ENCODE data around the gene CFAP57.

CFAP57 gene

DNA sequence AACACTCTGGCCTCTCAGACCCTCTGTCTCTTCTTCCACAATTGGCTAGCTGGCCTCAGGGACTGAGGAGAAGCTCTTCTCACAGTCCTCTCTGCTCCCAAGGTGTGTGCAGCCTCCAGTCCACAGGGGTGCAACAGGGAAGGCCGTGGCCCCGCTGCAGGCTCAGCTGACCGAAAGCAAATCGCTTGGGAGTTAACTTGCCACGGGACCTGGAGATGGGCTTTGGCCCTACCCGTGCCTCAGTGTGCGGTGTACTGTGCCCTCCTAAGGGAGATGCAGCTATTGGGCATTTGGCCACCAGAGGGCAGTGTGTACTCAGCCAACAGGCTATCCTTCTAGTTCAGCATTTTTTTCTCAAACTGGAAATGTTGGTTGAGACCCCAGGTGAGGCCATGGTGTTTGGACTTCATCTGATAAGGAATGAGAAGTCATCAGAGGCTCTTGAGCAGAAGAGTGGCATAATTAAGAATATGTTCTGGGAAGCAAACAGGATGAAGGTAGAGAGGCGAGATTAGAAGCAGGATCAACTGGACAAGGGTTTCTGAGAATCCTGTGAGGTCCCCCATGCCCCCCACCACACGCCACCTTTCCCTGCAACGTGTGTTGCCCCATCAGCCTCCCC, 55.1 kb downstream of the CFAP57 start:
- peak; percentile 80 for DNase-seq (ENCODE audit: low read depth)

DNA sequence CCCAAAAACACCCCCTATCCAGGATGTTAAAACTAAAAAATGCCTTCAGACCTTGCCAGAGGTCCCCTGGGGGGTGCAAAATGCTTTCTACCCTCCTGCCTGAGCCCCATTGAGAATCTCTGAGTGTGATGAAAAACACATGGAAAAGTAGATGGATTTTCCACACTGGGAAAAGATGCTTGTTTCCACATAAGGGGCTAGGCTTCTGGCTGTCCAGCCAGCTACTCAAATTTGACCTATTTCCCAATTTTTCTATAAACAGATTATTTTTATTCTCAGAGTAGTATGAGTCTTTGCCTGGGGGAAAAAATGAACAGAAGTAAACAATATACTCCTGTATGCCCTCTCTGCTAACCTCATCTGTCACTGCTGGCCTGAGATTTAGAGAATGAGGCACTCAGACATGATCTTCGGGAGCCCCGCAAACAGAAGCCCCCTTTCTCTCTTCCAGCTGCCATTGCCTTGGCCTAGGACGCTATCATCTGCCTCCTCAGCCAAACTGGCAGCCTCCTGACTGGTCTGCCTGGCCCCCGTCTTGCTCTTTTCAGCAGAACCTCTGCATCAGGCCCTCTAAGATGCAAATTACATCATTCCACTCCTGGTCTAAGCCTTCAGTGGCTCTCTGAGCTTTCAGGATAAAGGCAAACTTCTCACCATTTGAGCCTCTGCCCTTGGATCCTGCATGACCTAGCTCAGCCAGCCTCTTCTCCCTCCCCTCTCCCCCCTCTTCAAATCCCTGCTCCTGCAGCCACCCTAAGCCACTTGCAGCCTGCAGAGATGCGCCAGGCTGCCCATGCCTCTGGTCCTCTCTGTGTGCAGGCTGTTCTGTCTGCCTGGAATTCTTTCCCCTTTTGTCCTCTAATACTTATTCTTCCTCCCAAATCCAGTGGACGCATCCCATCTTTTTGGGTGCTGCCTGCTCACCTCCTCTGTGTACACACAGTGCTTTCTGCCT, 58.0 kb downstream of the CFAP57 start:
- no peak for DNase-seq (ENCODE audit: low read depth)

DNA sequence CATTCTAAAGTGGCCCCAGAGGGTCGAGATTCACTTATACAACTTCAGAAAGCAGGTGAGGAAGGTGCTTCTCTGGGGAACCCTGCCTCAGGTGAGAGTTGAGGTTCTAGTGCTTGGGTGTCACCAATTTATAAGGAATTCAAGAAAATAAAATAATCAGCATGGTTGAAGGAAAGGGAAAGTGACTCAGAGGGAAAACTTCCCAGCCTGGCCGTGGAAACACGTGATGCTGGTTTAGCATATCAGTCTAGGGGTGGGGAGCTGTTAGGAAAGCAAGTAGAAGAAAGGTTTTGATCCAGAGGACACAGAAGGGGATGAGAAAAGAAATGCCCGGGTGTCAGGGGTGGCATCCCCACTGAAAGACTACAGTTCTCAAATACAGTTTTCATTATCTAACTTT, 59.9 kb downstream of the CFAP57 start:
- DNase-seq (ENCODE audit: low read depth): no peak

- DNase-seq (ENCODE audit: low read depth): no peak
Observed at GRCh38 chr1:43232482-43232881, 60.4 kb downstream of the CFAP57 start.

DNA sequence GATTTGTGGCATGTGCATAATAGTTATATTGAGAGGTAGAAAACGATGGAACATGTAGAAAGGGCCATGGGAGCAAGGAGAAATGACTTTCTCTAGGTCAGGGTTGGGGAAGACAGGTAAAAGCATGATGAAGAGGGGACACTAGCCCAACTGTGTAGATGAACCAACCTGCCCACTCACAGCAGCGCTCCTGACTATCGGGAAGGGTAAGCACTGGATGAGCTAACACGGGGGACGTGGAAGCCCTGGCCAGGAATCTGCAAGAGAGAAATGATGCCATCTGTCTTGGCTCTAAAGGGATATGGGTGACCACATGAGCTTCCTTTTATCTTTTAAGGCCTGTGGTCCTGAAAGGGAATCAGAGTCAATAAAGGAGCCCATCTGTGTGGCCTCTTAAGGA, 61.5 kb downstream of the CFAP57 start:
- DNase-seq (ENCODE audit: low read depth): no peak

DNA sequence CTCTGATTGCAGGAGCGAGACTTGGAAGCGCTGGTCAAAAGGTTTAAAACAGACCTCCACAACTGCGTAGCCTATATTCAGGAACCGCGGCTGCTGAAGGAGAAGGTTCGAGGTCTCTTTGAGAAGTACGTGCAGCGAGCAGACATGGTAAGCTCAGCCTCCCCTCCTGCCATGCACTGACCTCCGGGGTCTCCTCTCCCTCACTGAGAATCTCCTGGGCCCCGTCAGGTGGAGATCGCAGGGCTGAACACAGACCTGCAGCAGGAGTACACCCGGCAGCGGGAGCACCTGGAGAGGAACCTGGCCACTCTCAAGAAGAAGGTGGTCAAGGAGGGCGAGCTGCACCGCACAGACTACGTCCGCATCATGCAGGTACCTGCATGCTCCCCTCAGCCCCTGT, 62.1 kb downstream of the CFAP57 start:
- no peak for DNase-seq (ENCODE audit: low read depth)

- no peak for DNase-seq (ENCODE audit: low read depth)
Observed at GRCh38 chr1:43235040-43235439, 62.9 kb downstream of the CFAP57 start.

DNA sequence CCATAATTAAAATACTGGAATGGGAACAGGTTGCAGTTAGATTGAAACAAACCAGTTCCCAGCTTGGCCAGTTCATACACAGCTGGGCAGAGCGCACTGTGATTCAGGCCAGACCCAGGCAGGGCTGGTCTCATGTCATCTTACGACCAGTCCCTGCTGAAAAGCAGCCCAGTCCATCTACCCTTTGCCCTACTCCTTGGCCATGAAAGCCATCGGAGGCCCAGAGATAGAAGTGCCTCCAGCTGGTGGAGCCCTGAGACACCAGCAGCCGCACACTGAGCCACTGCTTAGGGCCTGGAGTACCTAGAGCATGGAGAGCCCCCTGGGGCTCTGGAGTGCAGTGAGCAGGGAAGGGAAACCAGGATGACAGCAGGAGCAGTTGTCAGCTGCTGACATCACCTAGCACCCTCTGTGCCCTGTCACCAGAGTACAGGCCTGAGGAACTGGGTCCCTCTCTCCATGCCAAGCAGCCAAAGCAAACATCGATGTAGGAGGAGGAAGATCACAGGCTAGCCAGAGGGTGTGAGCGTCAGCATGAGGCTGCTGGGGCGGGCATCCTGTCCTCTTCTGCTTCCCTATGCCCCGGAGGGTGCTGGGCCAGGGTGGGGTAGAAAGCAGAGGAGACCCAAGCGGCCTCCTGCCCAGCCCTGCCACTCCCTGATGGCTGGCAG, 63.5 kb downstream of the CFAP57 start:
- DNase-seq (ENCODE audit: low read depth): no peak

GRCh38 chr1:43237121-43237520, 65.0 kb downstream of the CFAP57 start:
- no peak for DNase-seq (ENCODE audit: low read depth)

DNA sequence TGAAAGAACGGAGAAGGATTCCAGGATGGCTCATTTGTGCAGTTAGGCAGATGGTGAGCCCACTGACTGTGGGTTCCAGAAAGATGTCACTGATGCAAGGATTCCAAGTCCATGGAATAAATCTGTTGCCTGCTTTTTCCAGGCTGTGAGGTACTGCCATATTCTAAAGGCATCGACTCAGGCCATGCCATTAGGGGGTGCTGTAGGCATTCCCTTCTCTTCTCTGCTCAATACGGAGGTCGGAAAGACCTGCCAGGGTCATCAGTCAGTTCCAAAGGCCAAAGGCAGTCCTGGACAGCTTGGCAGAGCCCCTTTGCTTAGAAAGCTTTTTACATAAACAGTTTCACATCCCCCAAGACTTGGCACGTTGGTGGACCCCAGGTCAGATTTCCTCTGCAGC, 66.0 kb downstream of the CFAP57 start:
- DNase-seq (ENCODE audit: low read depth): no peak

- DNase-seq (ENCODE audit: low read depth): no peak
Observed at GRCh38 chr1:43238991-43239469, 66.9 kb downstream of the CFAP57 start.

DNA sequence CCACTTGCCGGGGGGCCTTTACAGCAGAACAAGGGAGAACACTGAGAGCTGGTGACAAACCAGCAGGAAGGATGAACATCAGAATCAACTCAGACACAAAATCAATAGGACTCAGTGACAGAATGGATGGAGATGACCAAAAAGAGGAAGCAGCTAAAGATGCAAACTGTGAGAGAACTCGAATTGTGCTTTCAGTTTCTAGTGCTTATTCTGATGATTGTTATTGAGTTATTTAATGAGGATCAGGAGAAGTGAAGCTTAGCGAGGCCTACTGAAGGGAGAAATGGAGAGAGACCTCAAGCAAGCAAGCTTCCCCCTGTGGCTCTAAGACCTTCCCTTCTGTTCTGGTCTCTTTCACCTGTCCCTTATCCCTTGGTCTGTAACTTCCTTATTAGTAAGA, 67.4 kb downstream of the CFAP57 start:
- no peak for DNase-seq (ENCODE audit: low read depth)

- DNase-seq (ENCODE audit: low read depth): no peak
Observed at GRCh38 chr1:43241413-43241836, 69.3 kb downstream of the CFAP57 start.

- DNase-seq (ENCODE audit: low read depth): no peak
Observed at GRCh38 chr1:43243299-43243698, 71.2 kb downstream of the CFAP57 start.

DNA sequence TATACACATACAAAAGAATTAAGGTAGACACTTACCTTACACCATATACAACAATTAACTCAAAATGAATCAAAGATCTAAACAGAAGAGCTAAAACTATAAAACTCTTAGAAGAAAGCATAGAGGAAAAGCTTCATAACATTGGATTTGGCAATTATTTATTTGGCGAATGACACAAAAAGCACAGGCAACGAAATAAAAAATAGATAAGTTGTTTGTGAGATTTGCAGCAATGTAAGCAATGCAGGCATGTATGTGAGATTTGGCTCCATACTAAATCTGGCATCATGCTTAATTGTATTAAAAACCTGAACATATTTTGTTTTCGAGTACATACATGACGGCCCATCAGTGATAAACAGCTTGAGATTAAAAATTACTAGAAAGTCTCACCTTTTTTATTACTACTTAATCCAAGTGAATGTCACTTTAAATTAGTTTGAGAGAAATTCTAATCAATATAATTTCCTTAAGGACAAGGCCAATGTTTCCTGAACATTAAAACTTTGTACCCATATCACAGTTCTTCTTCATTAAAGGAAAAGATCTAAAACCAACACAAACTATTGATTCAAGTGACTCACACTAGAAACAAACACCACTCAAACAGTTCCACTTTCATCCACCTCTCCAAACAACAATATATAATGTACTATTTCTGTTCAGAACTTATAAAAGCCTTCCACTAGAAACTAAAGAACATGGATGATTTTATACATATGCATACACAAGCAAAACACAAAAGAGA, 74.5 kb downstream of the CFAP57 start:
- DNase-seq (ENCODE audit: low read depth): no peak

GRCh38 chr1:43247256-43247921, 75.3 kb downstream of the CFAP57 start:
- no peak for DNase-seq (ENCODE audit: low read depth)

DNA sequence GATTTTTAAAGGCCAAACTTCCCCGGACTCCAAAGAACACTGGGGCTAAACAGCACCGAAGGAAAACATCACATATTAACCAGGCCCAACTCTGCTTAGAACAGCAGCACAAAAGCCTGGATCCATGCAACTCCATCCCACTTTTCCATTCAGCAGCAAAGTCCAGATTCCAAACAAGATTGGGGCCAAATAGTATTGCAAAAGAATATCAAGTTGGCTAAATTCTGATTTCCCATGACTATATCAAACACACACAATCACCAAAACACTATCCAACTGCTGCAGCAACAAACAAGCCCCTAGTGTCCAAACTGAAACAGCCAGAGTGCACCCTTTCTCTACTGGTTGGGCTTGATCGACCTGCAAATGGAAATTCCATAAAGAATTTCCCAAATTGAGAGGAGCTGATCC, 78.2 kb downstream of the CFAP57 start:
- DNase-seq (ENCODE audit: low read depth): no peak

DNA sequence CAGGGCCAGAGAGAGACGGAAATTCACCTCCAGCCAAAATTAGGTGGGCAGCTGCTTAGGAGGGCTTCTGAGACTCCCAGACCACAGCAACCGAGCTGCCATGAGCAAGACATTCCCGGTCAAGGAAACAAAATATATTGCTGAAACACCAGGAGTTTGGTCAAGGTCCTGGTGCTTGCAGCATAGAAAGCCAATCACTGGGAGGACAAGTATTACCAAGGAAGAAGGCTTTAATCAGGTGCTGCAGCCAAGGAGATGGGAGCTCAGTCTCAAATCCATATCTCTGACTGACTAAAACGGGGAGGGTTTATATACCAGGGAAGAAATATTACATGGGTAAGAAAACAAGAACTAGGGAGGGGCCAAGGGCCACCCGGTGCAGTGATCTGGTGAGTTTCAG, 78.9 kb downstream of the CFAP57 start:
- no peak for DNase-seq (ENCODE audit: low read depth)

DNA sequence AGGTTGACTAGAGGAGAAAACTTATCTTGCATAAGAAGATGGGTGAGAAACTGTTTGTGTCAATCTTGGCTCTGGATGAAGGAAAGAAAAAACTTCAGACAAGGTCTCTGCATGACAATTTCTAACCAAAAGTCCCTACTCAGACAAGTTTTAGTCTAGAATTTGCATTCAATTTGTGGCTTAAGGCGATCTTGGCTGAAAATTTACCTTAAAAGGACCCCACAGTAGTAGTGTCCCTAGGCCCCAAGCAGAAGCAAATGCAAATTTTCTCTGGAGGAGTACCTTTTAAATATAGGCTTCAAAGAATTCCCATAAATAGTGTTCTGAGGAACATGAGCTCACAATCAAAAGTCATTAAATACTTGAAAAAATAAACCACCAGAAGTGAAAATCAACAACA, 80.1 kb downstream of the CFAP57 start:
- DNase-seq (ENCODE audit: low read depth): no peak

DNA sequence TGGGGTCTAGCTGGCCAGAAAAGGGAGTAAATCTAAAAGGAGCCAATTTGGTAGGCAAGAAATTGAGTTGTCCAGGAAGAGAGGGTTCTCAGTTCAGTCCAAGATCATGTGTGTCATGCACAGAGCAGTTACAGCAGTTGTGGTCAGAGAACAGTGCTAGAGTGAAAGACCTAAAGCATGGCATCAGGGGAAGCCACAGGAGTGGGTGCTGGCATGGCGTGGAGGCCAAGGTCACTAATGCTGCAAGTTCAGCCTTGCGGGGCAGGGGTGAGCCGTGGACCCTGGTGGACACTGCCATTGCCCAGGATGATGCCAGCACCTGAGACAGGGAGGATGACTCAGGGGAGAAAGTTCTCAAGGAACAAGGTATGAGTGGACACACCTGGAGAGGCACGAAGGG, 81.0 kb downstream of the CFAP57 start:
- no peak for DNase-seq (ENCODE audit: low read depth)

GRCh38 chr1:43253876-43254275, 81.7 kb downstream of the CFAP57 start:
- no peak for DNase-seq (ENCODE audit: low read depth)
